Transverse colon (tissue), 4 donors: ENCODE measurements around the gene USP30. TPM values are rescaled to one million over a fixed set of nuclear protein-coding genes. Genes with fewer than 3 reads are reported as not detected.
A peak's percentile ranks its signal among the peaks of the same experiment; 100 is the strongest.

Source experiments
- DNase-seq: peaks from one replicate; pipeline ENCODE4 v3.0.0-alpha.2; 2019
- H3K27ac ChIP-seq, 4 donors: fragments of 200-600 bp; sonication (generic); 2 replicates each; pipeline ENCODE4 v1.5.1; 2016 to 2018; ENCODE audit warnings: inconsistent platforms in 4 of 4
- H3K27me3 ChIP-seq: fragments of 200-600 bp; sonication (generic); 2 replicates; pipeline ENCODE4 v1.5.1; 2017; ENCODE audit warnings: inconsistent platforms
- H3K36me3 ChIP-seq, 4 donors: fragments of 200-600 bp; sonication (generic); 2 replicates each; pipeline ENCODE4 v1.5.1; 2017 to 2019; ENCODE audit warnings: inconsistent platforms in 4 of 4
- H3K4me1 ChIP-seq, 4 donors: fragments of 200-600 bp; sonication (generic); 2 replicates each; pipeline ENCODE4 v1.5.1; 2017 to 2020; ENCODE audit warnings: inconsistent platforms in 4 of 4
- H3K4me3 ChIP-seq, 4 donors: fragments of 200-600 bp; sonication (generic); 1 replicate in 1 of 4; 2 replicates in 3 of 4; pipeline versions ENCODE4 v1.5.1 to v1.6.1; 2017 to 2019; ENCODE audit warnings: inconsistent platforms in 4 of 4
- H3K9me3 ChIP-seq, 2 donors: fragments of 200-600 bp; sonication (generic); 2 replicates each; pipeline ENCODE4 v1.5.1; 2017 to 2019; ENCODE audit warnings: inconsistent platforms in 2 of 2
- CTCF ChIP-seq, 5 experiments: fragments of 200-600 bp in 3 of 5; fragments of 450-650 bp in 2 of 5; sonication (generic) in 3 of 5; IDR thresholded peaks; 1 replicate in 2 of 5; 2 replicates in 3 of 5; pipeline ENCODE4 v1.5.1; 2016 to 2017; ENCODE audit warnings: antibody characterized with exemption in 5 of 5, inconsistent platforms in 3 of 5, mild to moderate bottlenecking in 2 of 5, moderate library complexity in 1 of 5
- EP300 ChIP-seq: sonication (generic); formaldehyde crosslinking; IDR thresholded peaks from one replicate; pipeline ENCODE4 v1.6.1; 2017; ENCODE audit warnings: antibody characterized with exemption, low read depth
- POLR2A ChIP-seq: fragments of 450-650 bp; IDR thresholded peaks from one replicate; pipeline ENCODE4 v1.6.1; 2016; ENCODE audit warnings: antibody characterized with exemption, mild to moderate bottlenecking, moderate library complexity
- POLR2AphosphoS5 ChIP-seq, 3 donors: sonication (generic); formaldehyde crosslinking; IDR thresholded peaks; one replicate each; pipeline ENCODE4 v1.6.1; 2016; ENCODE audit warnings: antibody characterized with exemption in 3 of 3
- WGBS, 2 donors: methylation state at CpG; one replicate each; pipeline ENCODE4 v1.1.5; 2018; ENCODE audit warnings: low coverage in 1 of 2; 5-methylcytosine and 5-hydroxymethylcytosine counted together
- in situ Hi-C, 4 donors: fragments of 200-750 bp; cut with MboI; loops; one replicate each; pipeline versions ENCODE4 v1.15.0 to v1.15.1; 2017; ENCODE audit warnings: low sequenced_read_pairs in 3 of 4, low pct_ligation_motif_present in 1 of 4, low pct_unique_long_range_greater_than_20kb in 1 of 4
- intact Hi-C: fragments of 100-400 bp; cut with DNase I; formaldehyde crosslinking; loops from one replicate; pipeline ENCODE4 v1.15.1; 2023; ENCODE audit warnings: low total_unique reads
- total RNA-seq, 4 donors: library from RNA; depleted of rRNA; stranded (reverse); fragments of >200 nt; gene quantifications; one replicate each; pipeline ENCODE4 v1.1.0, GENCODE V29; 2016

Gene USP30
- total RNA-seq, 4 donors from 2014 or later, result 6.8 to 38.9 (median 24.9) TPM

- Histone ChIP-seq H3K9me3 (no peaks in the 10 kb centered on the region), H3K27ac (peak within 1 kb of the TSS; percentile 93 to 98 (median 95)), H3K4me1 (peaks cover 25 to 60% (median 49%) of the 10 kb centered on the region in 4 donors), H3K4me3 (peak within 1 kb of the TSS in 1 of 4 donors; percentile 7), H3K27me3 (no peaks in the 10 kb centered on the region), H3K36me3 (no peaks in the 10 kb centered on the region)
- DNase-seq, result peak; percentile 78
- intact Hi-C loops (loop anchor here (1.0 kb wide), 1 partner anchor 39 kb away; no protein-coding TSS in a partner anchor), in situ Hi-C loops (loop anchor here in 1 of 4 donors (25.0 kb wide), 1 partner anchor 271 kb away; no protein-coding TSS in a partner anchor)
- TF ChIP-seq CTCF (IDR thresholded peaks at IDR 0.05) (no peak), POLR2A (peak; percentile 41), EP300 (peak; percentile 85), POLR2AphosphoS5 (IDR thresholded peaks at IDR 0.05) (peak; percentile 41 to 91 (median 91))
- WGBS, 2 donors, result 41 to 55% methylated on average over 8 to 14 of the region's 14 CpGs
These were observed 63.6 kb downstream of the USP30 start, which contains the start of gene ACACB for GRCh38 chr12:109115758-109116610. Gene ACACB (plus strand): TSS chr12:109116587. CDS start chr12:109139406, 22,819 bp downstream.

DNA sequence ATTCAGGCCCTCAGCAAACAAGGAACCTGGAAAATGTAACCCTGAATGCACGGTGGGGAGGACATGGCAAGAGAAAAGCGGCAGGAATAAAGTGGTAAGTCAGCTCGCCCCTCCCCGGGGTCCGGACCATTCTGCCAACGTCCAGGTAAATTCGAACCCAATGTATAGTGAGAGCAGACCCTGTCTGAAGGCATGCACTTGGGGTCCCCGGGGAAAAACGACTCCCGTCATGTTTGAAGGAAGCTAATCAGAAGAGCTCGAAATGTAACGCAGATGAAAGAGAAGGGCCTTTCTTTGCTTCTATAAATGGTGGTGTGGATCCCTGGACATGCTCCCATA lies 64.2 kb downstream of the USP30 start:
- peak overlapping the region; percentile 93 to 98 (median 95) for H3K27ac ChIP-seq
- in situ Hi-C loops, result loop anchor here in 1 of 4 donors (25.0 kb wide), 1 partner anchor 271 kb away; no protein-coding TSS in a partner anchor

GRCh38 chr12:109120095-109120494 lies 67.7 kb downstream of the USP30 start:
- TF ChIP-seq EP300 (no peak), POLR2AphosphoS5 (IDR thresholded peaks at IDR 0.05) (no peak), CTCF (IDR thresholded peaks at IDR 0.05) (no peak), POLR2A (no peak)
- intact Hi-C loops (no loop called here), in situ Hi-C loops (loop anchor here in 1 of 4 donors (25.0 kb wide), 1 partner anchor 267 kb away; no protein-coding TSS in a partner anchor)
- Histone ChIP-seq H3K9me3 (no peaks in the 10 kb centered on the region), H3K36me3 (no peaks in the 10 kb centered on the region), H3K4me1 (peaks cover 15 to 34% (median 20%) of the 10 kb centered on the region in 4 donors), H3K27ac (no peak overlapping the region), H3K27me3 (no peaks in the 10 kb centered on the region), H3K4me3 (no peak overlapping the region)
- DNase-seq, result no peak
- 50 to 92% methylated on average over 1 to 2 of the region's 2 CpGs for WGBS, 2 donors

More for the DNA sequence above, 64.2 kb downstream of the USP30 start:
- no peak for DNase-seq
- Histone ChIP-seq H3K27me3 (no peaks in the 10 kb centered on the region), H3K36me3 (no peaks in the 10 kb centered on the region), H3K4me1 (peaks cover 25 to 60% (median 48%) of the 10 kb centered on the region in 4 donors), H3K4me3 (peak overlapping the region in 1 of 4 donors; percentile 7), H3K9me3 (no peaks in the 10 kb centered on the region)
- TF ChIP-seq CTCF (IDR thresholded peaks at IDR 0.05) (no peak), POLR2A (no peak), EP300 (no peak), POLR2AphosphoS5 (IDR thresholded peaks at IDR 0.05) (peak in 1 of 3 donors; percentile 31)
- intact Hi-C loops, result no loop called here
- 66 to 74% methylated on average over 3 to 12 of the region's 12 CpGs for WGBS, 2 donors

DNA sequence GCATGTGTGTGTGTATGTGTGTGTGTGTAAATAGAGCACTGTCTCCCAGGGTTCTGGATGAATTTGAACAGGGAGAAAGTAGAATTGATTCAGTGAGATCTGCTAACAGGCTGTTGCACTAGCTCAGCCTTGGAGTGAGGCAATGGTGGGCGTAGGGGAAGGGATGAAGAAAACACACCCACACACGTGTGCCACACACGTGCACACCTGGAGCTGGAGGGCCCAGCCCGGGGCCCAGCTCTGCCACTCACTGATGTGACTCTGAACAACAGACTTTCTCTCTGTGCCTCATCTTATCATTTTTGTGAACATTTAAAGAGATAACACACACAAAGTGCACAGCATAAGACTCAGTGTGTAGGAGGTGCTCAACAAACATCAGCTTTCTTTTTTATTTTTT lies 68.2 kb downstream of the USP30 start:
- Histone ChIP-seq H3K36me3 (no peaks in the 10 kb centered on the region), H3K27ac (no peak overlapping the region), H3K4me1 (peaks cover 14 to 31% (median 16%) of the 10 kb centered on the region in 4 donors), H3K9me3 (no peaks in the 10 kb centered on the region), H3K4me3 (no peak overlapping the region), H3K27me3 (no peaks in the 10 kb centered on the region)
- 87% methylated on average over 4 of the region's 4 CpGs; no CpG with 5 or more reads in 1 of the 2 donors for WGBS, 2 donors
- DNase-seq, result no peak
- in situ Hi-C loops (loop anchor here in 1 of 4 donors (25.0 kb wide), 1 partner anchor 267 kb away; no protein-coding TSS in a partner anchor), intact Hi-C loops (no loop called here)
- no peak for TF ChIP-seq POLR2A
- no peak for TF ChIP-seq EP300
- TF ChIP-seq CTCF (IDR thresholded peaks at IDR 0.05), result no peak
- TF ChIP-seq POLR2AphosphoS5 (IDR thresholded peaks at IDR 0.05), result no peak
